ENCODE results near the gene CABP2. TPM values are rescaled to one million over a fixed set of nuclear protein-coding genes. Genes with fewer than 3 reads are reported as not detected.

CABP2 gene
- polyA plus RNA-seq (2013): not detected in 2 replicates

DNA sequence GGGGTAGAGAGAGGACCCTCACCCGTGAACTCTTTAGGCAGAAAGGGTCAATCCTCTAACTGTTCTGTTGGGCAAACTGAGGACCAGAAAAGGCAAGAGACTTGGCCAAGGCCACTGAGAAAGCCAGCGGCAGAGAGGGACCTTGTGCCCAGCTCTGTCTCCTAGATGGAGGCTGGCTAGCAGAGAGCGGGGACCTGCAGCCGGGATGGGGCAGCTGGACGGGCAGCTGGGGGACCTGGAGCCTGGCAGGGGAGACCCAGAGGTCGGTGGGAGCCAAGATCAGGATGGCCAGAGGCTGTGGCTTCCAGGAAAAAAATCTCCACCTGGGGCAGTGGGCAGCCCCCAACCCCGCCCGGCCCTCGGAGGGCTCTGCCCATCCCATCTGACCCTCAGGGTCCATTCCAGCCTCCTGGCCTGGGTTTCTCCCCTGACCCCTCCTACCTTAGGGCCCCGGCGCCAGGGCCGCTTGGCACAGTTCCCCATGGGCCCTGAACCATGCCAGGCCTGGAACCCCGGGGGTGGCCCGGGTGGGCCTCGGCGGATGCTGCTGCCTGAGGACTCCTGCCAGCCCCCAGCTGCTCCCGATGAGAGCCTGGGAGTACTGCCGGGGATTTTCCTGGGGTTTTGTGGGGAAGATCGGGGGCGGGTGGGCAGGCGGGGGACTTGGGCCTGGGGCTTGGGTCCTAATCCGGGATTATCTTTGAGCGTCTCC, at the start of gene CABP2:
Gene CABP2 (minus strand): TSS at position 603 of the 712 bp plus-strand sequence. CDS start 120 bp downstream, at position 483.
- Histone ChIP-seq H3K79me1 (ENCODE audit: low read length) (no peaks in the 10 kb centered on the region), H3K4me2 (ENCODE audit: low read length) (no peak within 1 kb of the TSS), H3K4me1 (ENCODE audit: control insufficient read depth in 1 of 2, insufficient read depth in 2 of 2, low read length in 2 of 2) (no peaks in the 10 kb centered on the region), H3K27me3 (ENCODE audit: insufficient read depth, low read length) (no peaks in the 10 kb centered on the region), H4K12ac (ENCODE audit: low read depth, low read length) (no peak within 1 kb of the TSS), H2BK12ac (ENCODE audit: low read length) (no peak within 1 kb of the TSS), H3K4ac (ENCODE audit: low read depth, low read length) (no peak within 1 kb of the TSS), H3K4me3 (ENCODE audit: low read depth, low read length) (no peak within 1 kb of the TSS), H2AFZ (ENCODE audit: insufficient read depth, low read length, poor library complexity) (no peak within 1 kb of the TSS), H2BK5ac (ENCODE audit: low read depth, low read length, poor library complexity) (no peak within 1 kb of the TSS), H3K23ac (ENCODE audit: low read length) (no peak within 1 kb of the TSS), H3K14ac (ENCODE audit: low read length) (no peak within 1 kb of the TSS), H3K9ac (ENCODE audit: low read length) (no peak within 1 kb of the TSS), H3K18ac (ENCODE audit: low read length) (no peak within 1 kb of the TSS), H3K79me2 (ENCODE audit: control insufficient read depth, insufficient read depth, low read length, poor library complexity) (no peaks in the 10 kb centered on the region), H3K9me3 (ENCODE audit: insufficient read depth, low read depth, low read length) (peaks cover 7% of the 10 kb centered on the region), H3K27ac (ENCODE audit: low read depth, low read length) (no peak within 1 kb of the TSS), H3K36me3 (ENCODE audit: control insufficient read depth in 1 of 2, insufficient read depth in 2 of 2, low read length in 2 of 2) (no peaks in the 10 kb centered on the region), H4K8ac (ENCODE audit: low read depth, low read length) (no peak within 1 kb of the TSS), H2AK5ac (ENCODE audit: low read length) (no peak within 1 kb of the TSS), H4K91ac (ENCODE audit: low read depth, low read length) (no peak within 1 kb of the TSS), H2BK120ac (ENCODE audit: insufficient read depth, low read length, poor library complexity) (no peak within 1 kb of the TSS)
- DNase-seq: no peak
- no CpG with 5 or more reads among the region's 23 CpGs for WGBS (ENCODE audit: extremely low coverage, insufficient coverage, insufficient read length)

DNA sequence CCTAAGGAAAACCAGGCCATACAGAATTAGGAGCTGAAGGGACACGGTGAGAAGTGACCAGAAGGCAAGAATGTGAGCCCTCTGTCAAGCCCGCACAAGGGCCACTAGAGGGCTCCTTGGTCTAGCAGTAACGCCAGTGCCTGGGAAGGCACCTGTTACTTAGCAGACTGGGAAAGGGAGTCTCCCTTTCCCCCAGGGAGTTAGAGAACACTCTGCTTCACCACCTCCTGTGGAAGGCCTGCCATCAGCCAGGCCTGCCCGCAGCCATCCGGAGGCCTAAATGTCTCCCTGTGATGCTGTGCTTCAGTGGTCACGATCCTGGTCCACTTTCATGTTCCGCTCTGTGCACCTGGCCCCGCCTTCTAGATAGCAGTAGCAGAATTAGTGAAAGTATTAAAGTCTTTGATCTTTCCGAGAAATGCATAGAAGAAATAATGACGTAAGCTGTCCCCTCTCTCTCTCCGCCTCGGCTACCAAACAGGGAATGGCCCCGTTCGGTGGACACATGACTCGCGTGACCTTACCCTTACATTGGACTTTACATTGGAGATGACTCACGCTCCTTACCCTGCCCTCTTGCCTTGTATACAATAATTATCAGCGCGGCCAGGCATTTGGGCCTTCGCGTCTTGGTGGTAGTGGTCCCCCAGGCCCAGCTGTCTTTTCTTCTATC, 49.6 kb upstream of the CABP2 start:
- H3K36me3 ChIP-seq (ENCODE audit: control insufficient read depth in 1 of 2, insufficient read depth in 2 of 2, low read length in 2 of 2): no peaks in the 10 kb centered on the region

DNA sequence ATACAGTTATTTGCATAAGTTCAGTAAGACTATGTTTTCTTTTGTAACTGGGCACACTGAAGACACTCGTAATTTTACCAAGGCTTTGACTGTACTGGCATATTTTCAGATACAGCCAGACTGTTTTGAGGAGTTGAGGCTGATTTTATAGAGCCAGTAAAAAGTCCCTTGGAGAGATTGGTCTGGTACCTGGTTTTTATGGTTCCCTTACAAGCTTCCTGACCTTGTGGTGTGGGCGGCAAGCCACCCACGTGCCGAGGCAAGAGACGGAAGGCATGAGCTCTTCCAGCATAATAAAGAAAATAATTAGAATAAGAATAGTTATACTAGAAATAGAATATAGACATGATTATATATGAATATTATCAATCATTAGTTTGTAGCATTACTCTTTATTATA, 49.1 kb upstream of the CABP2 start:
- no peaks in the 10 kb centered on the region for H3K79me1 ChIP-seq (ENCODE audit: low read length)
- H3K9me3 ChIP-seq (ENCODE audit: insufficient read depth, low read depth, low read length): peaks cover 2% of the 10 kb centered on the region
- H2BK120ac ChIP-seq (ENCODE audit: insufficient read depth, low read length, poor library complexity): no peak overlapping the region
- no peak overlapping the region for H3K4me3 ChIP-seq (ENCODE audit: low read depth, low read length)
- H4K12ac ChIP-seq (ENCODE audit: low read depth, low read length): no peak overlapping the region
- H4K91ac ChIP-seq (ENCODE audit: low read depth, low read length): no peak overlapping the region
- H3K36me3 ChIP-seq (ENCODE audit: control insufficient read depth in 1 of 2, insufficient read depth in 2 of 2, low read length in 2 of 2): no peaks in the 10 kb centered on the region
- H2AFZ ChIP-seq (ENCODE audit: insufficient read depth, low read length, poor library complexity): no peak overlapping the region
- no peak overlapping the region for H3K23ac ChIP-seq (ENCODE audit: low read length)
- H2BK5ac ChIP-seq (ENCODE audit: low read depth, low read length, poor library complexity): no peak overlapping the region
- no peak overlapping the region for H3K14ac ChIP-seq (ENCODE audit: low read length)
- H3K4ac ChIP-seq (ENCODE audit: low read depth, low read length): no peak overlapping the region
- no peaks in the 10 kb centered on the region for H3K4me1 ChIP-seq (ENCODE audit: control insufficient read depth in 1 of 2, insufficient read depth in 2 of 2, low read length in 2 of 2)
- H3K79me2 ChIP-seq (ENCODE audit: control insufficient read depth, insufficient read depth, low read length, poor library complexity): no peaks in the 10 kb centered on the region
- H3K4me2 ChIP-seq (ENCODE audit: low read length): no peak overlapping the region
- H2BK12ac ChIP-seq (ENCODE audit: low read length): no peak overlapping the region
- H4K8ac ChIP-seq (ENCODE audit: low read depth, low read length): no peak overlapping the region
- no peak for DNase-seq
- WGBS (ENCODE audit: extremely low coverage, insufficient coverage, insufficient read length): no CpG with 5 or more reads among the region's 5 CpGs
- no peak overlapping the region for H3K9ac ChIP-seq (ENCODE audit: low read length)
- no peak overlapping the region for H3K18ac ChIP-seq (ENCODE audit: low read length)
- no peaks in the 10 kb centered on the region for H3K27me3 ChIP-seq (ENCODE audit: insufficient read depth, low read length)
- no peak overlapping the region for H3K27ac ChIP-seq (ENCODE audit: low read depth, low read length)
- H2AK5ac ChIP-seq (ENCODE audit: low read length): no peak overlapping the region

More for the DNA sequence above, 49.6 kb upstream of the CABP2 start:
- no peak overlapping the region for H3K9ac ChIP-seq (ENCODE audit: low read length)
- H2BK120ac ChIP-seq (ENCODE audit: insufficient read depth, low read length, poor library complexity): no peak overlapping the region
- no CpG with 5 or more reads among the region's 21 CpGs for WGBS (ENCODE audit: extremely low coverage, insufficient coverage, insufficient read length)
- no peak overlapping the region for H3K14ac ChIP-seq (ENCODE audit: low read length)
- no peak overlapping the region for H2AFZ ChIP-seq (ENCODE audit: insufficient read depth, low read length, poor library complexity)
- no peaks in the 10 kb centered on the region for H3K4me1 ChIP-seq (ENCODE audit: control insufficient read depth in 1 of 2, insufficient read depth in 2 of 2, low read length in 2 of 2)
- no peak overlapping the region for H3K4ac ChIP-seq (ENCODE audit: low read depth, low read length)
- no peak overlapping the region for H3K18ac ChIP-seq (ENCODE audit: low read length)
- no peak overlapping the region for H3K23ac ChIP-seq (ENCODE audit: low read length)
- H3K79me1 ChIP-seq (ENCODE audit: low read length): no peaks in the 10 kb centered on the region
- H3K27ac ChIP-seq (ENCODE audit: low read depth, low read length): no peak overlapping the region
- no peak overlapping the region for H4K8ac ChIP-seq (ENCODE audit: low read depth, low read length)
- peak; percentile 76 to 87 for DNase-seq
- H3K4me3 ChIP-seq (ENCODE audit: low read depth, low read length): no peak overlapping the region
- no peak overlapping the region for H2AK5ac ChIP-seq (ENCODE audit: low read length)
- H4K91ac ChIP-seq (ENCODE audit: low read depth, low read length): no peak overlapping the region
- H2BK5ac ChIP-seq (ENCODE audit: low read depth, low read length, poor library complexity): no peak overlapping the region
- no peaks in the 10 kb centered on the region for H3K27me3 ChIP-seq (ENCODE audit: insufficient read depth, low read length)
- no peak overlapping the region for H3K4me2 ChIP-seq (ENCODE audit: low read length)
- H3K9me3 ChIP-seq (ENCODE audit: insufficient read depth, low read depth, low read length): peaks cover 2% of the 10 kb centered on the region
- no peak overlapping the region for H4K12ac ChIP-seq (ENCODE audit: low read depth, low read length)
- no peaks in the 10 kb centered on the region for H3K79me2 ChIP-seq (ENCODE audit: control insufficient read depth, insufficient read depth, low read length, poor library complexity)
- no peak overlapping the region for H2BK12ac ChIP-seq (ENCODE audit: low read length)

DNA sequence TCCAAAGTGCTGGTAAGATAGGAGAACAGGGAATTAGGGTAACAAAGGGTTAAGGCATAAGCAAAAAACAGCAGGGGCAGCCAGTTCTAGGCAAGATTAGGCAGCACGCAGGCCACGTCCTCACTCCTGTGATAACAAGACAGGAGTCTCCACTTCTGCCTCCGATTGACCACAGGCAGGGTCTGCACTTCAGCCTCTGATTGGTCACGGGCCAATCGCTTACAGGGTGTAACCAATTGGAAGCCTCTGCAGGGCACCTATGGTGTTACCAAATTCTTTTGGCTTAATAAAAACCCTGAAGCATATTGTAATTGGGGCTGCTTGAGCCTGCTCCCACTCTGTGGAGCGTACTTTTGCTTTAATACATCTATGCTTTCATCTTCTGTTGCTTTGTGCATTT, 48.2 kb upstream of the CABP2 start:
- no peaks in the 10 kb centered on the region for H3K79me1 ChIP-seq (ENCODE audit: low read length)
- H4K12ac ChIP-seq (ENCODE audit: low read depth, low read length): no peak overlapping the region
- no peak overlapping the region for H3K4ac ChIP-seq (ENCODE audit: low read depth, low read length)
- no CpG with 5 or more reads among the region's 6 CpGs for WGBS (ENCODE audit: extremely low coverage, insufficient coverage, insufficient read length)
- H2BK12ac ChIP-seq (ENCODE audit: low read length): no peak overlapping the region
- no peak for DNase-seq
- H2AFZ ChIP-seq (ENCODE audit: insufficient read depth, low read length, poor library complexity): no peak overlapping the region
- H4K8ac ChIP-seq (ENCODE audit: low read depth, low read length): no peak overlapping the region
- H3K18ac ChIP-seq (ENCODE audit: low read length): no peak overlapping the region
- H2BK120ac ChIP-seq (ENCODE audit: insufficient read depth, low read length, poor library complexity): no peak overlapping the region
- peaks cover 2% of the 10 kb centered on the region for H3K9me3 ChIP-seq (ENCODE audit: insufficient read depth, low read depth, low read length)
- H2BK5ac ChIP-seq (ENCODE audit: low read depth, low read length, poor library complexity): no peak overlapping the region
- no peak overlapping the region for H3K27ac ChIP-seq (ENCODE audit: low read depth, low read length)
- H4K91ac ChIP-seq (ENCODE audit: low read depth, low read length): no peak overlapping the region
- H3K4me1 ChIP-seq (ENCODE audit: control insufficient read depth in 1 of 2, insufficient read depth in 2 of 2, low read length in 2 of 2): no peaks in the 10 kb centered on the region
- H2AK5ac ChIP-seq (ENCODE audit: low read length): no peak overlapping the region
- H3K4me2 ChIP-seq (ENCODE audit: low read length): no peak overlapping the region
- no peak overlapping the region for H3K14ac ChIP-seq (ENCODE audit: low read length)
- no peak overlapping the region for H3K4me3 ChIP-seq (ENCODE audit: low read depth, low read length)
- no peak overlapping the region for H3K9ac ChIP-seq (ENCODE audit: low read length)
- no peaks in the 10 kb centered on the region for H3K36me3 ChIP-seq (ENCODE audit: control insufficient read depth in 1 of 2, insufficient read depth in 2 of 2, low read length in 2 of 2)
- H3K79me2 ChIP-seq (ENCODE audit: control insufficient read depth, insufficient read depth, low read length, poor library complexity): no peaks in the 10 kb centered on the region
- H3K23ac ChIP-seq (ENCODE audit: low read length): no peak overlapping the region
- H3K27me3 ChIP-seq (ENCODE audit: insufficient read depth, low read length): no peaks in the 10 kb centered on the region

All from trophoblast cell (in vitro differentiated cells and primary cell).